DMS114 treated with DMSO at 0.1 percent for 48 hours (cell line): ENCODE results near the gene NEMP2.

Experiments
- DNase-seq: peaks from one replicate; lab custom pipeline; 2025; ENCODE audit not compliant: unreplicated experiment; lab: John Stamatoyannopoulos, UW

NEMP2 gene

GRCh38 chr2:190561094-190561493, 26.6 kb upstream of the NEMP2 start:
- DNase-seq: no peak

GRCh38 chr2:190554357-190555006, 20.0 kb upstream of the NEMP2 start:
- no peak for DNase-seq

- DNase-seq: no peak
Measured at GRCh38 chr2:190553254-190553653, 18.7 kb upstream of the NEMP2 start.

- no peak for DNase-seq
Measured at GRCh38 chr2:190551928-190552327, 17.4 kb upstream of the NEMP2 start.

- DNase-seq: no peak
Measured at GRCh38 chr2:190550137-190550536, 15.6 kb upstream of the NEMP2 start.

- no peak for DNase-seq
Measured at GRCh38 chr2:190547886-190548285, 13.4 kb upstream of the NEMP2 start.

GRCh38 chr2:190546734-190547133, 12.2 kb upstream of the NEMP2 start:
- no peak for DNase-seq

GRCh38 chr2:190545555-190546385, 11.2 kb upstream of the NEMP2 start:
- DNase-seq: no peak

- DNase-seq: no peak
Measured at GRCh38 chr2:190545093-190545492, 10.6 kb upstream of the NEMP2 start.

- DNase-seq: no peak
Measured at GRCh38 chr2:190540048-190540447, 5.5 kb upstream of the NEMP2 start.

- DNase-seq: no peak
Measured at GRCh38 chr2:190538201-190538600, 3.7 kb upstream of the NEMP2 start.

- no peak for DNase-seq
Measured at GRCh38 chr2:190537765-190538164, 3.2 kb upstream of the NEMP2 start.

GRCh38 chr2:190535586-190535985, 1.1 kb upstream of the NEMP2 start:
- DNase-seq: no peak

- no peak for DNase-seq
Measured at GRCh38 chr2:190535121-190535439, 558 bp upstream of the NEMP2 start.

- DNase-seq: no peak
Measured at GRCh38 chr2:190533968-190534309, 583 bp downstream of the NEMP2 start.

- DNase-seq: no peak
Measured at GRCh38 chr2:190533175-190533967, 1.2 kb downstream of the NEMP2 start.

- no peak for DNase-seq
Measured at GRCh38 chr2:190532581-190532980, 1.9 kb downstream of the NEMP2 start.

- no peak for DNase-seq
Measured at GRCh38 chr2:190530248-190530900, 4.1 kb downstream of the NEMP2 start.

- DNase-seq: no peak
Measured at GRCh38 chr2:190529486-190530247, 4.9 kb downstream of the NEMP2 start.

GRCh38 chr2:190528521-190529001, 6.0 kb downstream of the NEMP2 start:
- DNase-seq: no peak

- no peak for DNase-seq
Measured at GRCh38 chr2:190527918-190528317, 6.6 kb downstream of the NEMP2 start.
